GM18870 (cell line): ENCODE data around the gene FMN1.

ENCODE experiments used
- ATAC-seq: cut with Tn5 transposase; IDR thresholded peaks from one replicate; pipeline ENCODE4 v1.9.1; 2021; ENCODE audit warnings: moderate library complexity; ENCODE audit not compliant: unreplicated experiment

The FMN1 gene

GRCh38 chr15:33200444-33200843 lies 5.9 kb upstream of the FMN1 start:
- no peak for ATAC-seq

- ATAC-seq = no peak
These were observed 4.0 kb upstream of the FMN1 start for GRCh38 chr15:33198541-33198940.

GRCh38 chr15:33197636-33198035 lies 3.1 kb upstream of the FMN1 start:
- no peak for ATAC-seq

- ATAC-seq = no peak
These were observed 277 bp downstream of the FMN1 start for GRCh38 chr15:33194237-33194636.

- ATAC-seq = no peak
These were observed 2.9 kb downstream of the FMN1 start for GRCh38 chr15:33191591-33191990.

- ATAC-seq = no peak
These were observed 4.0 kb downstream of the FMN1 start for GRCh38 chr15:33190539-33190938.

GRCh38 chr15:33188641-33189257 lies 5.8 kb downstream of the FMN1 start:
- no peak for ATAC-seq

GRCh38 chr15:33188159-33188558 lies 6.4 kb downstream of the FMN1 start:
- ATAC-seq = no peak

- ATAC-seq = no peak
These were observed 11.2 kb downstream of the FMN1 start for GRCh38 chr15:33183334-33183733.

- no peak for ATAC-seq
These were observed 11.6 kb downstream of the FMN1 start for GRCh38 chr15:33182926-33183325.

- no peak for ATAC-seq
These were observed 12.1 kb downstream of the FMN1 start for GRCh38 chr15:33182278-33182905.

GRCh38 chr15:33179874-33180273 lies 14.6 kb downstream of the FMN1 start:
- no peak for ATAC-seq

- ATAC-seq = no peak
These were observed 23.3 kb downstream of the FMN1 start for GRCh38 chr15:33171202-33171601.

- no peak for ATAC-seq
These were observed 24.9 kb downstream of the FMN1 start for GRCh38 chr15:33169625-33170024.

GRCh38 chr15:33168444-33168843 lies 26.1 kb downstream of the FMN1 start:
- no peak for ATAC-seq

- ATAC-seq = no peak
These were observed 30.7 kb downstream of the FMN1 start for GRCh38 chr15:33163816-33164215.

- ATAC-seq = no peak
These were observed 33.3 kb downstream of the FMN1 start for GRCh38 chr15:33161209-33161608.

- no peak for ATAC-seq
These were observed 33.8 kb downstream of the FMN1 start for GRCh38 chr15:33160581-33161165.

GRCh38 chr15:33159726-33160453 lies 34.6 kb downstream of the FMN1 start:
- no peak for ATAC-seq

GRCh38 chr15:33158366-33158765 lies 36.1 kb downstream of the FMN1 start:
- no peak for ATAC-seq

GRCh38 chr15:33157371-33158037 lies 37.0 kb downstream of the FMN1 start:
- ATAC-seq = no peak
